ENCODE measurements around the gene KCNMA1.
"Not testable (repeated sequence)": the region's sequence is repeated elsewhere in the genome, so short reads cannot be mapped to it uniquely, and the experiment has no call there.

The KCNMA1 gene

DNA sequence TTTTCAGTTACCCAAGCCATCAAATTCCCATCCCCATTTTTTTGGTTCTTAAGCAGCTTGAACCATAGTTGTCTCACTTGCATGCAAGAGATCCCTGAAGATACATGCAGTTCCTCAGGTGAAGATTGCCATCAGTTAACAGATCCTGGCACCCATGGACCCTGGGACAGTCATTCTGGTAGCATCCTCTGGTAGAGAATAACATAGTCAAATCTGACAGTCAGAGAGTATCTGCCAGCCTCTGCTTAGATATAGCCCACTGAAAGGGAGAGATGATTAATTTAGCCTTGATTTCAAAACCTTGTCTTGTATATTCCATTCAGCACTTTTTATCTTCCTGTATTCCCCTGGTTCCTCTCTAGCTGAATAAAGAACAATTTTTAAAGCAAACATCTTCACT lies 280.4 kb downstream of the KCNMA1 start:
- no peak for DNase-seq

- DNase-seq, result no peak
These were observed 281.8 kb downstream of the KCNMA1 start for GRCh38 chr10:77355844-77356243.

DNA sequence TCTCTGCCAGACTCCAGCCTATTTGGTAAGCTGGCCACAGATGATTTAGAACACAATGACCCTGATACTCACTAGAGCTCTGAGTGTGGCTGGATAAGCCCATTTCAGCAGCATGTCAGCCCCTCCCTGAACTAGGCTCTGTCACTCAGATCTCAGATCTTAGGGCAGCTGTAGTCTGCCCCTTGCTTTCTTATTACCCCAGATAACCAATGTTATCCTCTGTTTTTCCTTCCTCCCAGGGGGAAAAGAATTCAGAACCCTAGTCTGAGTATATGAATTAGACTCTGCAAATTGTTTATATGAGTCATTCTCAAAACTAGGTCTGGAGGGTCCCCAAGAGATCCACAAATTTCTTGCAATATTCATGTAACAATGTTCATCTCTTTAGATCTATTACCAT lies 286.2 kb downstream of the KCNMA1 start:
- no peak for DNase-seq

DNA sequence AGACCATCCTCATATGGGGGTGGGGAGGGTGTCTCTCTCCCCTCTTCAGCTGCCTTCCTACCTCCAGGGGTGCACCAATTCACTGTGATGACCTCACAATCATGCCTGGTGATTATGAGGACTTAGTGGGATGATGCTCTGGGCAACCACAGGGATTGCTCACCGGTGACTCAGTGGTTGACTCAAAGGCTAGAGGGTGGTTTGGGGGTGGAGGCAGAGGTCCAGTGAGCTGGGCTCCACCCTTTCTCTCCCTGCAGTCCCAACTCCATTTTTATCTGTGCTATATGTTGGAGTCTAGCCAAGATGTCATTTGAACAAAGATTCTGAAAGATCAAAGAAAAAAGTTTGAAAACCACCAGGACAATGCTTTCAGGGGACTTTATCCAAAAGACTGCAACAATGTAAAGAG lies 286.9 kb downstream of the KCNMA1 start:
- DNase-seq, result no peak

DNA sequence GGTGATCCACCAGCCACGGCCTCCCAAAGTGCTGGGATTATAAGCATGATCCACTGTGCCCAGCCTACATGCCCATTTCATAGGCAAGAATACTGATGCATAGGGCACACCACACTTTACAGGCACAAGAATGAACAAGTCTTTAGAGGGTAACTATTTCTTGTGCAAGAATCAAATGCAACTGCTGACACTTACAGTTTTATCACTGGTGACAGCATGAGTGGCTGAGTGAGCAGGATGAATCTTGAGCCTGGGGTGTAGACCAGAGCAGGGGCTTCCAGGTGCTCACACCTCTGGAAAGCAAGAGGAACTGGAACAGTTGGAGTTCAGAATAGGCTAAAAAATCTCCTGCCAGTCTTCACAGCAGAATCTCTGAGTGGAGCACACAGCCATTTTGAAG lies 287.5 kb downstream of the KCNMA1 start:
- DNase-seq, result no peak

DNA sequence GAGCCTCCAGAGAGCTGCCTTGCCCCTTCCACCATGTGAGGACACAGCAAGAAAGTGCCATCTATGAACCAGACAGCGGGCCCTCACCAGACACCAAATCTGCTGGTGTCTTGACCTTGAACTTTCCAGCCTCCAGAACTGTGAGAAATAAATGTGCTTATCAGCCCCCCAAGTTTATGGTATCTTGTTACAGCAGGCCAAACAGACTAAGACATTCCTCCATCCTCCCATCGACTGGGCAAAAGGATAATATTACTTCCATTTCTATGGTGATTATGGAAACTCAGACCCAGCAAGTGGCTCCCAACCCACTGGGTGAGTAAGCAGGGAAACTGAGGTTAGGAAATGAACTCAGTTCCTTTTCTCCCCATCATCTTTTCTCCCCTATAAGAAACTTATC lies 288.4 kb downstream of the KCNMA1 start:
- DNase-seq, result no peak

DNA sequence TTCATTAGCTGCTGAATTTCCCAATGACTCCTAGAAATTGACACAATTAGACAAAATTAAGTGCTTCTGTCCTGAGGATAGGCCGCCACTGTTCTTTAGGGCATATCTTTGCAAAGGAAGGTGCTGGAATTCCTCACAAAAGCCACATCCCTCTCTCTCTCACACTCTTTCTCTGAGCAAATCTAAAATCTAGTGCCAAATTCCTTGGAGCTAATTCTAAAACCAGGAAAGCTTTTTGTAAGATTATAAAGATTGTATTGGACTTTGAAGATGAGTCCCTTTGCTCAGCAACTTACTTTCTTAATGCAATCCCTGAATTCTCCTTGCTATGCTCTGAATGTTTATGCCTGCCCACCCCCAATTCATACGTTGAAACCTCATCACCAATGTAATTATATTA lies 288.9 kb downstream of the KCNMA1 start:
- no peak for DNase-seq

DNA sequence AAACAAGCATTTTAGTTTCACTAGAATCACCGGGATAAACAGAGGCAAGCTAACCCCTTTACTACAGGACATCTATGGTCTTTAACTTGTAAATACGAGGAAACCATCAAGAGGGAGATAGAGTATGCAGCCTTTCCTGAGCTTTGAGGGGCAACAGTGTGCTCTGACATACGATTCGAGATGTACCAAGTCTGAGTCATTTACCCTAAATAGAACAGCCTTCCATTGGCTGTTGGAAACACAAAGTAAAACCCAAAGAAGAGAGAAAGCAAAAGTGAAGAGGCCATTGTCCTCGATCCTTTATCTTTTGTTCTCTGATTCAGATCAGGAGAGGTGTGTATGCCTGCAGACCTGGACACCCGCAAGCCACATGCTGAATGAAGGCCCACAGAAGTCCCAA lies 289.5 kb downstream of the KCNMA1 start:
- DNase-seq, result no peak

DNA sequence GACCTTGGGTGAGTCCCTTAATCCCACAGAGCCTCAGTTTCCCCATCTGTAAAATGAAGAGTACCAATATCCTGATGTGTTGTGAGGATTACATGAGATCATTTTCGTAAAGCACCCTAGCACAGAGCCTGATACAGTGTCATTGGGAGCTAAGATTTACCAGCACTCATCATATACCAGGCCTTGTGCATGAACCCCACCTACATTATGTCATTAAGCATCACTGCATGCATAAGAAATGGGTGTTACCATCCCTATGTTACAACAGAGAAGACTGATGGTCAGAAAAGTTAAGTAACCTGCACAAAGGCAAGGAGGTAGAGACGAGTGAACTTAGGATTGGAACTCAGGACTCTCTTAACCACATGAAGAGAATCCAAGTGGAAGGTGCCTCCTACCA lies 290.6 kb downstream of the KCNMA1 start:
- no peak for DNase-seq

GRCh38 chr10:77341055-77341454 lies 296.6 kb downstream of the KCNMA1 start:
- DNase-seq, result no peak

DNA sequence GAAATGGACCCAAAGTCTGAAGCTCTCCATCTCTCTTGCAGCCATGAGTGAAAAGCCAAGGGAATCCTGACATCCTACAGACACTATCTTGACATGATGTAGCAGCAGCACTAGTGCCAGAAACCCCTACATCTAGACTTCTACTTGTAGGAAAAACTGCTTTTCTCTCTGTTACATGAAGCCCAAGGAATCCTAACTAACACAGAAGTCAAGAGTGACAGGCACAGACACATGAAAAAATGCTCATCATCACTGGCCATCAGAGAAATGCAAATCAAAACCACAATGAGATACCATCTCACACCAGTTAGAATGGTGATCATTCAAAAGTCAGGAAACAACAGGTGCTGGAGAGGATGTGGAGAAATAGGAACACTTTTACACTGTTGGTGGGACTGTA lies 297.7 kb downstream of the KCNMA1 start:
- not testable (repeated sequence) for DNase-seq

- no peak for DNase-seq
These were observed 298.4 kb downstream of the KCNMA1 start for GRCh38 chr10:77339166-77339565.

DNA sequence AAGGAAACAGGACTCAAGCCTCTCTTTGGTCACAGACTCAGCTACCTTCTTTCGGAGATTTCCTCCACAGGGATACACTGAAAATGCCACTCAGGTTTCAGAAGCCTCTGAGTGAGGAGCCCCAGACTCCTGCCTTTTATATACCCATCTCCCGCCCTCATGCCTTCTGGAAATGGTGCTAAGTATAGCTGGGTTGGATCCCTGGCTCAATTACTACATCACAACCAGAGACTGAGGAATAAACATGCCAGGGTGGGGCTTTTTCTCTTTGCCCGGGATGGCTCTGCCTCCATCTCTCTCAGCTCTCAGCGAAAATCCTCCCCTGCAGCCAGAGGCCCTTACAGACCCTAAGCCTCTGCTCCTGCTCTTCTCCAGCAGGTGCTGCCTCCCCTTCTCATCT lies 299.5 kb downstream of the KCNMA1 start:
- DNase-seq, result no peak

DNA sequence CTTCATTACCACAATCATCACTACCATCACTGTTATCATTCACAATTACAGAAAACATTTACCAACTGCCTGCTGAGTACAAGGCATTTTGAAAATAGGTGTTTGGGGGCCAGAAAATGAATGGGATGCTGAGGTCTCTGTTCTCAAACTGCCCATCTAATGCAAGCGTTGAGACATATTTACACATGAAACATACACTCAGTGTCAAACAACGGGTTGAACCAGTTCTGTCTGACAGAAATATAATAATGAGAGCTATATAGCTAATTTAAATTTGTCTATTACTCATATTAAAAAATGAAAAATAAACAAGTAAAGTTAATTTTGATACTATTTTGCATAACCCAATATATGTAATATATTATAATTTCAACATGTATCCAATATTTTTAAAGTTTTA lies 303.1 kb downstream of the KCNMA1 start:
- DNase-seq, result no peak

DNA sequence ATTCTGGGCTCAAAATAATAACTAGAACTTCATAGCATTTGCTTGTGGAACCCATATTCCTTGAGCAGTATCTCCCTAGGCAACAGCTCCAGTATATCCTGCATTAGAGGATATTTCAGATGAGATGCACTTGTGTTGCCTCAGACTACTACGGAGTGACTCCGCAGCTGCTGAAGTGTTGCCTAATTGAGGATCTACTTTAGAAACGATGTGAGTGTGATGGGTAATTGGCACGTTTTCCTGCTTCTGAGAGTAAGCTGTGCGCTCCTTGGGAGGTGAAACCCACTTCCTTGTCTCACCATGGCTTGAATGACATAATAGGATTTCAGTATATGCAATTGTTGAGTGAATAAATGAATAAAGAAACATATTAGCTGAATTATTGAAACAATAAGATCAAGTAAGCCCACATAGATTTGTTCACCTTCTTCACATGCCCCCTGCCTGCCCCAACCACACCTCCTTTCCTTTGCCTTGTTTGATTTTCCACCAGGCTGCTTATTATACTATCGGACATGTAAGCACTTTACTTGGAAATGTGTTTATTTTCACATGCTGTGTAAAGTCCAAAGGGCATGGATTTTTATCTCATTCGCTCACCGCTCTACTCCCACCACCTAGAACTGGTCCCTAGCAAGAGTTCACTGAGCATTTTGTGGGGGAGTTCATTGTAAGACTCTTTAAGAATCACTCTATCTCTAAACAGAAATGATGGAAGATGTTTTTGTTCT lies 303.8 kb downstream of the KCNMA1 start:
- peak; percentile 49 for DNase-seq

GRCh38 chr10:77332256-77332655 lies 305.4 kb downstream of the KCNMA1 start:
- DNase-seq, result peak; percentile 40

DNA sequence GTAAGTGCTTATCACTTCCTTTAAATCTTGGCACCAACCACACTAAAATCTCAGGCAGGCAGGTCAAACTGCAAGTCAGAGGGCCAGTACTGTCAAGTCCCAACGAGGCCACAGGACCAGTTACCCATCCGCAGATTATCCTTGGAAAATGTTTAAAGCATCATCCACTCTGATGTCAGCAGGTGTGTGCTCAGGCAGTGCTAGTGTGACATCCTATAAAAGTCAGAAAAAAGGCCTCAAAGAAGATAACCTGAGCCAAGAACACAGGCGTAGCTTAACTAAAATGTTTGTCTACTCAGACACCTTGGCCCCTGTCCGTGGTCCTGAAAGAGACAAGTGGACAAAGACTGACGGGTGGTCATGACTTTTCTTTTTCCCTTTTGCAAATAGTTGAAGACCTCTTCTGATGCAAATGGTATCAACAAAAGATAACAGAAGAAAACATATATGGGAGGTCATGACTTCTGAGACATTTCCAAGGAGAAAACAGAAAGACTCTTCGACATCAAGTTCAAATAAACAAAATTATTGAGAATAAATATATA lies 309.3 kb downstream of the KCNMA1 start:
- no peak for DNase-seq

DNA sequence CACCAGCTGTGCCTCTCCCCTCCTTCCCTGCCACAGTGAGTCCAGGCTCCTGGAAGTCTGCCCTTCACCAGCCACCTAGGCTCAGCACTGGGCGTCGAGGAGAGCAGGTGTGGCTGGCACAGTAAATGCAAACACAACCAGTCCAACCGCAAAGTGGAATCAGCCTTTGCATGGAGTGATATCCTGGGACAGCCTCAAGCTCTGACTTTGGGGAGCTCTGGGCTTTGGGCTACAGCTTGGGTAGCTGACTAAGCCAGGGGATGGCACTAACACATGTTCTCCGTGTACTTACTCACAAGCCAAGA lies 312.4 kb downstream of the KCNMA1 start:
- DNase-seq, result no peak

- DNase-seq, result no peak
These were observed 315.8 kb downstream of the KCNMA1 start for GRCh38 chr10:77321838-77322237.

GRCh38 chr10:77320971-77321471 lies 316.6 kb downstream of the KCNMA1 start:
- DNase-seq, result no peak

DNA sequence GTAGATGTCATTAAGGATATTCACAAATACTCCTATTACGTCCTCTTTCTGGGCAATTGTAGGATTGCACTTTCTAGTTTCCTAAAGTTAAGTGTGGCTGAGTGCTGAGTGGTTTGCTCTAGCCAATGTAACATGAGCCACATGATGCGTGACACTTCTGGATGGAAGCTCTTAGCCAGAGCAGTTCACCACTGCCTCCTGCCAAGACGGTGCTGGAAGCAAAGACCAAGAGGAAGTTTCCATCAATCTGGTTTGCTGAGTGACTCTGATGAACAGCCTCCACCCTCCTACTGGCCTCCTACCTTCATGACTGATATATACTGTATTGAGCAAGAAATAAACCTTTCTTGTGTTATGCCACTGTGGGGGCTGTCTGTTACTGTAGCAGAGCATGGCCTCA lies 318.1 kb downstream of the KCNMA1 start:
- no peak for DNase-seq

DNA sequence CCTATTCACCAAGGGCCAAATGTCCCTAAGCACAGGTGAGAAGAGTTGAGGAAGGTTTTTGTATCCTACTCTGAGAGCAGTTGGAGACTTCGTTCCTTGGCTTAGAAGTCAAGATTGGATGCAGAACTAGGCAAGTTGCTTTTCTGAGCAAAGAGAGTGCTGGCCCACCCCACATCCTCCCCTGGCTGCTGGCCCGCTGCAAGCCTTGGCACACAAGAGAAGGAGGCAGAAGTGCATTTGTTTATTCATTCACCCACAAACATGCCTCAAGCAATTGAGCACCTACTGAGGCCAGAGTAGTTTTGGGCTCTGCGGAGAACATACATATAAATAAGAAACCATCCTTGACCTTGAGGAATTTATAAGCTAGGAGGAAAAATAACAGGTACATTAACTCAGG lies 318.9 kb downstream of the KCNMA1 start:
- DNase-seq, result no peak

DNA sequence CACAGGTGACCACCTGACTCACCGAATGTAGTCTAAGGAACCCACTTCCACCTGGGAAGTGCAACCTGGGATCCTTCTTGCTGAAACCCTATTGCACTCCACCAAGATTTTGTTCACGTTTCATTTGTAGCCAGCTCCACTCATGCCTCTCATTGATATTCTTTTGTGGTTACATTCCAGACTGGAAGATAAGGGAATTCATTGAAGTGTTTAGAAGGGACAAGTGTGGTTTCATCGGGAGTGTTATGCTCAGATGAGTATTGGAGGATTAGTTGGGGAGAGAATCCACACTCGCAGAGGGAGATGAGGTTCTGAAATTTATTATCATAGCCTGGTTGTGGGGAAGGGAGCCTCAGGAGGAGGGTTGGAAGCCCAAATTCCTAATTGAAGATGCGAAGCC lies 320.4 kb downstream of the KCNMA1 start:
- DNase-seq, result no peak

GRCh38 chr10:77315496-77316129 lies 322.0 kb downstream of the KCNMA1 start:
- DNase-seq, result no peak

Measured in NCI-H1092 (cell line).